IMR-90 (cell line): Measurements from ENCODE around the gene RAB11FIP3. TPM values are rescaled to one million over a fixed set of nuclear protein-coding genes. Genes with fewer than 3 reads are reported as not detected.

Source experiments
- ATAC-seq: fragments of 200-7000 bp; cut with Tn5 transposase; 2 replicates; pipeline ENCODE4 v1.9.1; 2020; ENCODE audit warnings: low read depth, mild to moderate bottlenecking, moderate library complexity
- BruUV-seq: library from RNA; stranded (reverse); fragments of 400-500 nt; replicated peaks from 2 replicates; lab custom pipeline; 2021; lab: Mats Ljungman, UMichigan
- CTCF ChIA-PET: fragments of 300-600 bp; formaldehyde crosslinking; extraction: SDS; loops from one replicate; lab custom pipeline; 2021; ENCODE audit warnings: antibody characterized with exemption; lab: Yijun Ruan, JAX
- POLR2A ChIA-PET: fragments of 300-600 bp; sonication (Branson Sonifier 250); formaldehyde crosslinking; loops from one replicate; lab custom pipeline; 2022; ENCODE audit warnings: antibody characterized with exemption; ENCODE audit not compliant: unreplicated experiment; lab: Charles Lee
- DNase-seq: peaks from one replicate; pipeline ENCODE4 v3.0.0; 2013
- H2AFZ ChIP-seq: replicated peaks from 2 replicates; pipeline ENCODE3; 2013; ENCODE audit warnings: low read length, mild to moderate bottlenecking; ENCODE audit not compliant: poor library complexity
- H2AK5ac ChIP-seq: 2 replicates; pipeline ENCODE4 v1.6.1; 2013; ENCODE audit warnings: low read depth, low read length, inconsistent platforms
- H2AK9ac ChIP-seq: replicated peaks from 2 replicates; pipeline ENCODE3; 2013; ENCODE audit warnings: mild to moderate bottlenecking, low read depth, low read length, moderate library complexity; ENCODE audit not compliant: poor library complexity
- H2BK120ac ChIP-seq: 2 replicates; pipeline ENCODE4 v1.6.1; 2013; ENCODE audit warnings: low read depth, low read length, inconsistent platforms
- H2BK15ac ChIP-seq: 3 replicates; pipeline ENCODE4 v1.6.1; 2013; ENCODE audit warnings: low read depth, low read length, inconsistent platforms
- H2BK20ac ChIP-seq: 2 replicates; pipeline ENCODE4 v1.6.1; 2013; ENCODE audit warnings: low read depth, mild to moderate bottlenecking, inconsistent platforms, low read length, moderate library complexity
- H2BK5ac ChIP-seq: 2 replicates; pipeline ENCODE4 v1.6.1; 2013; ENCODE audit warnings: mild to moderate bottlenecking, low read depth, low read length, inconsistent platforms; ENCODE audit not compliant: poor library complexity, severe bottlenecking
- H3K14ac ChIP-seq: replicated peaks from 2 replicates; pipeline ENCODE4 v1.6.1; 2013; ENCODE audit warnings: low read depth, low read length, inconsistent platforms
- H3K18ac ChIP-seq: 2 replicates; pipeline ENCODE4 v1.6.1; 2013; ENCODE audit warnings: low read depth, low read length, control low read depth
- H3K23ac ChIP-seq: 2 replicates; pipeline ENCODE4 v1.6.1; 2013; ENCODE audit warnings: low read depth, low read length, inconsistent platforms
- H3K27ac ChIP-seq: 2 replicates; pipeline ENCODE4 v1.5.1; 2013; ENCODE audit warnings: mild to moderate bottlenecking, control low read depth, low read length; ENCODE audit not compliant: insufficient read depth
- H3K27me3 ChIP-seq: 2 replicates; pipeline ENCODE4 v1.6.1; 2013; ENCODE audit warnings: low read length; ENCODE audit not compliant: control insufficient read depth, insufficient read depth
- H3K36me3 ChIP-seq: 2 replicates; pipeline ENCODE4 v1.6.1; 2013; ENCODE audit warnings: low read length, mixed read lengths; ENCODE audit not compliant: control insufficient read depth, insufficient read depth
- H3K4ac ChIP-seq: 2 replicates; pipeline ENCODE4 v1.6.1; 2013; ENCODE audit warnings: low read depth, low read length, inconsistent platforms
- H3K4me1 ChIP-seq: 2 replicates; pipeline ENCODE4 v1.6.1; 2013; ENCODE audit warnings: low read length, mixed read lengths; ENCODE audit not compliant: control insufficient read depth, insufficient read depth
- H3K4me2 ChIP-seq: 2 replicates; pipeline ENCODE4 v1.6.1; 2013; ENCODE audit warnings: low read depth, mild to moderate bottlenecking, control low read depth, low read length, moderate library complexity
- H3K4me3 ChIP-seq: 2 replicates; pipeline ENCODE4 v1.5.1; 2013; ENCODE audit warnings: low read depth, mild to moderate bottlenecking, control low read depth, low read length, moderate library complexity; ENCODE audit not compliant: insufficient read depth
- H3K56ac ChIP-seq: 2 replicates; pipeline ENCODE4 v1.6.1; 2013; ENCODE audit warnings: low read length, inconsistent platforms; ENCODE audit not compliant: insufficient read depth; ENCODE audit errors: extremely low read depth
- H3K79me1 ChIP-seq, 2 experiments: 2 replicates each; pipeline ENCODE4 v1.6.1; 2013; ENCODE audit warnings: low read length in 2 of 2, inconsistent platforms in 1 of 2, low read depth in 1 of 2
- H3K9ac ChIP-seq: 2 replicates; pipeline ENCODE4 v1.6.1; 2013; ENCODE audit warnings: low read depth, low read length, control low read depth
- H3K9me1 ChIP-seq: 2 replicates; pipeline ENCODE4 v1.6.1; 2013; ENCODE audit warnings: low read length, inconsistent platforms; ENCODE audit not compliant: insufficient read depth
- H3K9me3 ChIP-seq: 2 replicates; pipeline ENCODE4 v1.6.1; 2013; ENCODE audit warnings: low read length; ENCODE audit not compliant: control insufficient read depth, insufficient read depth
- H4K20me1 ChIP-seq: 2 replicates; pipeline ENCODE4 v1.6.1; 2013; ENCODE audit warnings: low read length, inconsistent platforms; ENCODE audit not compliant: insufficient read depth
- H4K5ac ChIP-seq: 2 replicates; pipeline ENCODE4 v1.6.1; 2013; ENCODE audit warnings: mild to moderate bottlenecking, low read depth, low read length, control low read depth
- H4K8ac ChIP-seq, 2 experiments: 2 replicates each; pipeline ENCODE4 v1.6.1; 2013; ENCODE audit warnings: low read depth in 2 of 2, low read length in 2 of 2, control low read depth in 1 of 2, inconsistent platforms in 1 of 2
- H4K91ac ChIP-seq: 2 replicates; pipeline ENCODE4 v1.6.1; 2013; ENCODE audit warnings: low read depth, low read length, inconsistent platforms; ENCODE audit not compliant: insufficient read depth
- BHLHE40 ChIP-seq: fragments of 150-350 bp; IDR thresholded peaks from 2 replicates; pipeline ENCODE4 v1.6.1; 2016; ENCODE audit warnings: mild to moderate bottlenecking, low read depth, low read length
- FOS ChIP-seq: fragments of 150-350 bp; IDR thresholded peaks from 2 replicates; pipeline ENCODE4 v1.6.1; 2016; ENCODE audit warnings: low read depth, low read length
- MAFK ChIP-seq: IDR thresholded peaks from 2 replicates; pipeline ENCODE4 v1.6.1; 2012; ENCODE audit warnings: low read depth, low read length, improper control_type of control experiment
- MAZ ChIP-seq: IDR thresholded peaks from 2 replicates; pipeline ENCODE4 v1.6.1; 2012; ENCODE audit warnings: low read depth, mild to moderate bottlenecking, low read length, improper control_type of control experiment, moderate library complexity, borderline replicate concordance
- MXI1 ChIP-seq: IDR thresholded peaks from 2 replicates; pipeline ENCODE4 v1.6.1; 2012; ENCODE audit warnings: low read depth, mild to moderate bottlenecking, low read length, moderate library complexity, borderline replicate concordance
- NFE2L2 ChIP-seq: fragments of 150-350 bp; IDR thresholded peaks from 2 replicates; pipeline ENCODE4 v1.6.1; 2016; ENCODE audit warnings: low read depth, mild to moderate bottlenecking, low read length
- POLR2A ChIP-seq: IDR thresholded peaks from 2 replicates; pipeline ENCODE4 v1.6.1; 2012; ENCODE audit warnings: mild to moderate bottlenecking, low read depth, low read length
- RAD21 ChIP-seq: IDR thresholded peaks from 2 replicates; pipeline ENCODE4 v1.6.1; 2012; ENCODE audit warnings: low read length, improper control_type of control experiment
- RFX5 ChIP-seq: IDR thresholded peaks from 2 replicates; pipeline ENCODE4 v1.8.0; 2012; ENCODE audit warnings: low read depth, mild to moderate bottlenecking, low read length, moderate library complexity
- SMC3 ChIP-seq: fragments of 150-350 bp; IDR thresholded peaks from 2 replicates; pipeline ENCODE4 v1.6.1; 2016; ENCODE audit warnings: low read depth, mild to moderate bottlenecking, antibody characterized with exemption, low read length, moderate library complexity
- WGBS, 2 experiments: methylation state at CpG; one replicate each; pipeline versions ENCODE4 v1.1.5 to v1.1.7; 2013; ENCODE audit warnings: missing lambda C conversion rate in 2 of 2; ENCODE audit not compliant: insufficient read length in 1 of 2; ENCODE audit errors: extremely low coverage in 2 of 2; 5-methylcytosine and 5-hydroxymethylcytosine counted together
- dilution Hi-C: fragments of 300-500 bp; cut with HindIII; formaldehyde crosslinking; loops from one replicate; pipeline ENCODE4 v1.14.3; 2018; ENCODE audit warnings: low sequenced_read_pairs; ENCODE audit not compliant: unreplicated experiment
- in situ Hi-C: fragments of 300-500 bp; cut with MboI; formaldehyde crosslinking; loops from 3 replicates; pipeline ENCODE4 v1.14.3; 2019; ENCODE audit warnings: low sequenced_read_pairs, inconsistent platforms, mixed read lengths
- intact Hi-C: fragments of 100-400 bp; cut with micrococcal nuclease; formaldehyde crosslinking; loops from 2 replicates; pipeline ENCODE4 v1.10.0; 2022
- polyA plus RNA-seq, 3 experiments: library from polyadenylated mRNA; depleted of rRNA; stranded (reverse); fragments of >200 nt; gene quantifications; 2 replicates each; pipeline ENCODE4 v1.2.3, GENCODE V29; 2012; ENCODE audit warnings: low replicate concordance in 1 of 3
- total RNA-seq: library from RNA; depleted of rRNA; stranded (reverse); fragments of >200 nt; gene quantifications from 2 replicates; pipeline ENCODE4 v1.2.3, GENCODE V29; 2012
- TF ChIP-seq, protein P1 (sequence below): conservative IDR thresholded peaks from 2 replicates; pipeline ENCODE4 v1.5.1; 2012; ENCODE audit warnings: mild to moderate bottlenecking, low read depth, low read length, improper control_type of control experiment

Gene RAB11FIP3
- total and polyA plus RNA-seq, 2 of the 4 experiments (the other 2 are of a cell fraction) = 7.5 to 22.5 TPM

DNA sequence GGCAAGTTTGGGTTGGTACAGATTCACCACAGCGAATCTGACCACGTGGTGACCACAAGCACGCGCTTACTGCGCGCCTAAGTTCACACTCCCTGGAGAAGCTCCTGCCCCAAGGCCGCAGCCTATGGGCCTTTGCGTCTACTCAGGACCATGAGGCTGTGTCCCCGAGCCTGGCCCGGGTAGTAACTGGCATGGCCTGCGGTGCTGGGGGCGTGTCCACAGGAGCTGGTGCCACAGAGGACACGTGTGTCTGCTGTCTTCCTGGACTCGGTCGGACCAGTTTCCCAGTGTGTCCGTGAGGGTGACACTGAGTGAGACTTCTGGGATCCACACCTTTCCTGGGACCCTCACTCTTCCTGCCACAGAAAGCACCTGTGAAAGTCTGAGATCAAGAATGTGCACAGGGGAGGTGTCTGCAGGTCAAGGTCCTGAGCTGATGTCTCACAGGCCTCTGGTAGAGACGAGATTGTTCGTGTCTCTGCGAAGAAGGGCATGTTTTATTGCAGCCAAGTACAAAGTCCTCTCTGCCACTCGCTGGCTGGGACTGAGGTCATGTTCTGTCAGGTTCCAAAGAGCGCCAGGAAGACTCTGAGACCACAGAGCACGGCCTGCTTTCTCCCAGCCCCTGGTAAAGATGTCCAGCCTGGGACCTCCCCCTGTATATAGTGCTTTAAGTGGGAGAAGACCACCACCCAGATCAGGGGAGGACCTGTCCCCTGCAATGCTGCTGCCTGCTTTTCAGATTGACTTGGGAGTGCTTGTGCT lies 76.9 kb downstream of the RAB11FIP3 start:
- no peak for ATAC-seq

More for the DNA sequence above, 76.9 kb downstream of the RAB11FIP3 start:
- Histone ChIP-seq H3K9me3 (no peaks in the 10 kb centered on the region), H2BK15ac (no peak overlapping the region), H3K9ac (no peak overlapping the region), H3K9me1 (no peaks in the 10 kb centered on the region), H2AFZ (no peak overlapping the region), H4K20me1 (no peaks in the 10 kb centered on the region), H2BK120ac (no peak overlapping the region), H3K56ac (no peak overlapping the region), H4K5ac (no peak overlapping the region), H2AK5ac (no peak overlapping the region), H3K18ac (no peak overlapping the region), H4K8ac (no peak overlapping the region), H2AK9ac (peak overlapping the region; percentile 66), H3K4ac (no peak overlapping the region), H3K27ac (no peak overlapping the region), H3K36me3 (peaks cover 9% of the 10 kb centered on the region; the same call in 1 of the 2 replicates), H2BK20ac (no peak overlapping the region), H3K23ac (no peak overlapping the region), H3K27me3 (no peaks in the 10 kb centered on the region), H3K4me1 (no peaks in the 10 kb centered on the region), H3K4me3 (no peak overlapping the region), H2BK5ac (no peak overlapping the region), H3K79me1 (no peaks in the 10 kb centered on the region), H3K4me2 (no peak overlapping the region), H3K14ac (no peak overlapping the region), H4K91ac (no peak overlapping the region)
- no TSS peak for BruUV-seq
- DNase-seq = no peak
- POLR2A ChIA-PET = no interaction called here
- no peak for TF ChIP-seq FOS
- TF ChIP-seq MAFK = no peak
- no peak for TF ChIP-seq BHLHE40
- no peak for TF ChIP-seq POLR2A
- TF ChIP-seq MAZ = no peak
- no peak for TF ChIP-seq RAD21
- TF ChIP-seq NFE2L2 = no peak
- no peak for TF ChIP-seq RFX5
- TF ChIP-seq MXI1 = no peak
- TF ChIP-seq, protein P1, sequence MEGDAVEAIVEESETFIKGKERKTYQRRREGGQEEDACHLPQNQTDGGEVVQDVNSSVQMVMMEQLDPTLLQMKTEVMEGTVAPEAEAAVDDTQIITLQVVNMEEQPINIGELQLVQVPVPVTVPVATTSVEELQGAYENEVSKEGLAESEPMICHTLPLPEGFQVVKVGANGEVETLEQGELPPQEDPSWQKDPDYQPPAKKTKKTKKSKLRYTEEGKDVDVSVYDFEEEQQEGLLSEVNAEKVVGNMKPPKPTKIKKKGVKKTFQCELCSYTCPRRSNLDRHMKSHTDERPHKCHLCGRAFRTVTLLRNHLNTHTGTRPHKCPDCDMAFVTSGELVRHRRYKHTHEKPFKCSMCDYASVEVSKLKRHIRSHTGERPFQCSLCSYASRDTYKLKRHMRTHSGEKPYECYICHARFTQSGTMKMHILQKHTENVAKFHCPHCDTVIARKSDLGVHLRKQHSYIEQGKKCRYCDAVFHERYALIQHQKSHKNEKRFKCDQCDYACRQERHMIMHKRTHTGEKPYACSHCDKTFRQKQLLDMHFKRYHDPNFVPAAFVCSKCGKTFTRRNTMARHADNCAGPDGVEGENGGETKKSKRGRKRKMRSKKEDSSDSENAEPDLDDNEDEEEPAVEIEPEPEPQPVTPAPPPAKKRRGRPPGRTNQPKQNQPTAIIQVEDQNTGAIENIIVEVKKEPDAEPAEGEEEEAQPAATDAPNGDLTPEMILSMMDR = no peak
- TF ChIP-seq SMC3 = no peak
- intact Hi-C loops = no loop called here
- CTCF ChIA-PET = no interaction called here
- 93% methylated on average over 10 of the region's 22 CpGs; no CpG with 5 or more reads in 1 of the 2 experiments for WGBS, 2 experiments
- in situ Hi-C loops = no loop called here
- dilution Hi-C loops = no loop called here
